ENCODE measurements around the gene CMC2.

The CMC2 gene

DNA sequence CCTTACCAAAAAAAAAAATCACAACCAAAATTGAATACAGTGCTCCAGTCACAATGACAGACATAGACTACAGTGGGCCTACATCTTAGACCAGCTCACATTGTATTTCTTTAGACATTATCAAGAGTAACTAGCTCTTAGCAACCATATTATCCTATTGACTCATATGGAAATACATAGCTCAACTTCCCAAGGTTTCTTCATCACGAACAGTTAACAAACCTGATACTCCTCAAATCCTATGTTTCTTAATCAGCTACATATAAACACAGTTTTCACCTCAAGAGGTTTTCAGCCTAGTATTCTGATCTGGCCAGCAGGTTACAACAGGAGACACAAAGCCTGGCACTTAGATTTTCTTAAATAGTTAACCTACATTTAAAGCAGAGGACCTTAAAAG lies 29.7 kb downstream of the CMC2 start:
- Histone ChIP-seq H3F3A (ENCODE audit: insufficient read depth, low read length) (no peaks in the 10 kb centered on the region), H3K36me3 (replicated peaks; ENCODE audit: insufficient read depth, low read length) (no peaks in the 10 kb centered on the region), H3K4me2 (ENCODE audit: low read depth, low read length) (no peak overlapping the region), H2AFZ (ENCODE audit: low read length) (no peak overlapping the region), H3K27me3 (replicated peaks; ENCODE audit: insufficient read depth, low read length) (no peaks in the 10 kb centered on the region), H3K4me3 (ENCODE audit: low read length) (no peak overlapping the region), H3K27ac (ENCODE audit: low read length) (no peak overlapping the region), H3K9ac (ENCODE audit: low read length) (no peak overlapping the region), H3K79me2 (ENCODE audit: low read length) (no peaks in the 10 kb centered on the region), H4K20me1 (ENCODE audit: insufficient read depth, low read length) (no peaks in the 10 kb centered on the region), H3K4me1 (ENCODE audit: low read length) (no peaks in the 10 kb centered on the region), H3K9me2 (replicated peaks; ENCODE audit: insufficient read depth, low read length) (no peaks in the 10 kb centered on the region), H3K9me3 (replicated peaks; ENCODE audit: insufficient read depth, low read length) (no peaks in the 10 kb centered on the region)
- no peak for DNase-seq
- TF ChIP-seq EZH2phosphoT487 (IDR thresholded peaks at IDR 0.05; ENCODE audit: low read length) (no peak), EZH2 (optimal IDR thresholded peaks at IDR 0.05; ENCODE audit: low read depth, low read length) (no peak), CTCF (IDR thresholded peaks at IDR 0.05; ENCODE audit: low read length) (no peak)

DNA sequence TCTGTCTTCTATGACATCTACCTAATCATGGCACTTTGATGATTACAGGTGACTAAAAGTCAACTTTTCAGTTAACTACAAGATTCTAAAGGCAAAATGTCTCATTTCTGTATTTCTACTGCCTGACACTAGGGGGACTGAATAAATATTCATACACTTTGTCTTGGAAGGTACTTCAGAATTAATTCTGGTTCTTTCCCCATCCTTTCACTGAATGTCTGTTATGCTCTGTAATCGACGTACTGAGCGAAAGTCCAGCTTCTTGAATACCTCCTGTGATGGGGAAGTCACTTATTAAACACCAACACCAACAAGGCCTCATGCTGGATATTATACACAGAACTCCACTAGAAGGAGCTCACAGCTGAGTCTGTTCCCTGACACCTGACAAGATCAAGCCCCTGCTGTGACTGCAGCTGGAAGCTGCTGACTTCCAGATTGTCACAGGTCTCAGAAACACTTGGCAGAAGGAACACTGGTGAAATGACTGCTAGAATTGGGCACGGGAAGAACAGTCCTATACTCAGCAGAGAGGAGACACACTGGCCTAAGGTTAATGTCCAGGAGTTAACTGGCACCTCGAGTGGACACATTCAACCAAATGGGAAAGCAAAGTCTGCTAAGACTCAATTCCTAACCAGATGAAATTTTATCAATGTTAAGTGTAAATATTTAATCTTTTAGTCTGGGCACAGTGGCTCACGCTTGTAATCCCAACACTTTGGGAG lies 31.9 kb downstream of the CMC2 start:
- Histone ChIP-seq H3K27ac (ENCODE audit: low read length) (no peak overlapping the region), H3K4me1 (ENCODE audit: low read length) (no peaks in the 10 kb centered on the region), H3K4me2 (ENCODE audit: low read depth, low read length) (no peak overlapping the region), H3K79me2 (ENCODE audit: low read length) (no peaks in the 10 kb centered on the region), H3K27me3 (replicated peaks; ENCODE audit: insufficient read depth, low read length) (no peaks in the 10 kb centered on the region), H4K20me1 (ENCODE audit: insufficient read depth, low read length) (no peaks in the 10 kb centered on the region), H3K36me3 (replicated peaks; ENCODE audit: insufficient read depth, low read length) (no peaks in the 10 kb centered on the region), H3K9ac (ENCODE audit: low read length) (no peak overlapping the region), H3K9me3 (replicated peaks; ENCODE audit: insufficient read depth, low read length) (no peaks in the 10 kb centered on the region), H3K4me3 (ENCODE audit: low read length) (no peak overlapping the region), H3F3A (ENCODE audit: insufficient read depth, low read length) (no peaks in the 10 kb centered on the region), H3K9me2 (replicated peaks; ENCODE audit: insufficient read depth, low read length) (no peaks in the 10 kb centered on the region), H2AFZ (ENCODE audit: low read length) (no peak overlapping the region)
- DNase-seq, result no peak
- no peak for TF ChIP-seq CTCF (IDR thresholded peaks at IDR 0.05; ENCODE audit: low read length)
- TF ChIP-seq EZH2phosphoT487 (IDR thresholded peaks at IDR 0.05; ENCODE audit: low read length), result no peak
- TF ChIP-seq EZH2 (optimal IDR thresholded peaks at IDR 0.05; ENCODE audit: low read depth, low read length), result no peak

DNA sequence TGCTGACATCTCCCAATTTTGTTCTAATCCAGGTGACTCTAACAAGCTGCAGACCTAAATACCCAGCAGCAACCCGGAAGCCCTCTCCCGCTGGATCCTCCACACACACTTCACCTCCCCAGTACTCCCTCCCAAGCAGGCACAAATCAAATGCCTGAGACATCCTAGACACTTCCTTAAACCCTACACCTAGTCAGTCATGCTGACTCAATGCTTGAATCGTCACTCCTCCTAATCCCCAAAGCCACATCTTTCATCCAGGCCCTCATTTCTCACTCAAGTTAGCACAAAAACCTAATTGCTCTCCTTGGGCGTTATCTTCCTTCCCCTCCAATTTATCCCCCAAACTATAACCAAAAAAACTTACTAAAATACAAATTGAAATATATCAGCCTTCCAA lies 32.7 kb downstream of the CMC2 start:
- no peaks in the 10 kb centered on the region for H3K9me3 ChIP-seq (replicated peaks; ENCODE audit: insufficient read depth, low read length)
- no peak for DNase-seq
- H3K9ac ChIP-seq (ENCODE audit: low read length), result no peak overlapping the region
- H3K27ac ChIP-seq (ENCODE audit: low read length), result no peak overlapping the region
- no peak overlapping the region for H3K4me3 ChIP-seq (ENCODE audit: low read length)
- no peaks in the 10 kb centered on the region for H3K36me3 ChIP-seq (replicated peaks; ENCODE audit: insufficient read depth, low read length)
- no peaks in the 10 kb centered on the region for H3K27me3 ChIP-seq (replicated peaks; ENCODE audit: insufficient read depth, low read length)
- H3K4me1 ChIP-seq (ENCODE audit: low read length), result no peaks in the 10 kb centered on the region
- H2AFZ ChIP-seq (ENCODE audit: low read length), result no peak overlapping the region
- no peaks in the 10 kb centered on the region for H3K79me2 ChIP-seq (ENCODE audit: low read length)
- TF ChIP-seq EZH2phosphoT487 (IDR thresholded peaks at IDR 0.05; ENCODE audit: low read length) (no peak), CTCF (IDR thresholded peaks at IDR 0.05; ENCODE audit: low read length) (no peak), EZH2 (optimal IDR thresholded peaks at IDR 0.05; ENCODE audit: low read depth, low read length) (no peak)
- no peak overlapping the region for H3K4me2 ChIP-seq (ENCODE audit: low read depth, low read length)
- H4K20me1 ChIP-seq (ENCODE audit: insufficient read depth, low read length), result no peaks in the 10 kb centered on the region
- H3F3A ChIP-seq (ENCODE audit: insufficient read depth, low read length), result no peaks in the 10 kb centered on the region
- no peaks in the 10 kb centered on the region for H3K9me2 ChIP-seq (replicated peaks; ENCODE audit: insufficient read depth, low read length)
